Stimulated activated CD4-positive, alpha-beta T cell treated with anti-CD3 and anti-CD28 coated beads, TNF-alpha, amount 100 ng/mL, for 48 hours (primary cell): ENCODE results near the gene ASTL.
"Not testable (repeated sequence)": the region's sequence is repeated elsewhere in the genome, so short reads cannot be mapped to it uniquely, and the experiment has no call there.

ENCODE experiments used
- DNase-seq, 3 donors: peaks; one replicate each; pipeline ENCODE4 v3.0.0-alpha.2; 2020; ENCODE audit warnings: low read depth in 3 of 3

The ASTL gene

DNA sequence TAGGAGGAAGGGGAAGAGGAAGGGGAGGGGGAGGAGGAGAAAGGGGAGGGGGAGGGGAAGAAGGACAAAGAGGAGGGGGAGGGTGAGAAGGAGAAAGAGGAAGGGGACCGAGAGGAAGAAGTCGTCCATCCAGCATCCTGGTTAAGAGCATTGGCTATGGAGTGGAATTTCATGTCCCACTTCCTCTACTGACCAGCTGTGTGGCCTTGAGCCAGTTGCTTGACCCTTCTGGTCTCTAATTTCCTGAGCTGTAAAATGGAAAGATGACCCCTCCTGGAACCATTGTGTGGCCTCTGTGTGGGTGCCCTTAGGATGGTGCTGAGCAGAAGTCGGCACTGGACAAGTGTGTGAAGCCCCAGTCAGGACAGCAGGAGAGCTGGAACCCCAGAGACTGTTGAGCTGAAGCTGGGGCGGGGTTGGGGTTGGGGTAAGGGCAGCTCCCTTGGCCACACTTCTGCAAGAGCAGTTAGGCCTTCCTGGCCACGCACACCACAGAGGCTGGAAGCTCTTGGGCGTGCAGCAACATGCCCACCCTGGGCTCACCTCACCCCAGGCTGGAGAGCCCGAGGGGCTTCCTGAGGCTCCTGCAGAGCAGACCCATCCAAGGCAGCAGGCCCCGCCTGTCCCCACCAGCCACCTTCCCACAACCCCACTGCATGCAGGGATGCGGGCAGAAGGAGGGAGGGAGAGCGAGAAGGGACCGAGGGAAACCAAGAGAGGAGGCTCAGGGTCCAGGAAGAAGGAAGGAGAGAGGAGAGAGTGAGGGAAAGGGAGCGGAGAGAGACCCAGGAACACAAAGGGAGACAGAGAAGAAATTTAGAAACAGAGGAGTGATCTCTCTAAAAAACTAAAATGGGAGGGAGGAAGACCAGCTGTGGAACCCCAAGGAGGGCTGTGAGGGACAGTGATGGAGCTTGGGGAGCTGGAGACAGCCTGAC lies 38.2 kb downstream of the ASTL start:
- DNase-seq: no peak

GRCh38 chr2:96098900-96099590 lies 39.3 kb downstream of the ASTL start:
- DNase-seq: no peak

DNA sequence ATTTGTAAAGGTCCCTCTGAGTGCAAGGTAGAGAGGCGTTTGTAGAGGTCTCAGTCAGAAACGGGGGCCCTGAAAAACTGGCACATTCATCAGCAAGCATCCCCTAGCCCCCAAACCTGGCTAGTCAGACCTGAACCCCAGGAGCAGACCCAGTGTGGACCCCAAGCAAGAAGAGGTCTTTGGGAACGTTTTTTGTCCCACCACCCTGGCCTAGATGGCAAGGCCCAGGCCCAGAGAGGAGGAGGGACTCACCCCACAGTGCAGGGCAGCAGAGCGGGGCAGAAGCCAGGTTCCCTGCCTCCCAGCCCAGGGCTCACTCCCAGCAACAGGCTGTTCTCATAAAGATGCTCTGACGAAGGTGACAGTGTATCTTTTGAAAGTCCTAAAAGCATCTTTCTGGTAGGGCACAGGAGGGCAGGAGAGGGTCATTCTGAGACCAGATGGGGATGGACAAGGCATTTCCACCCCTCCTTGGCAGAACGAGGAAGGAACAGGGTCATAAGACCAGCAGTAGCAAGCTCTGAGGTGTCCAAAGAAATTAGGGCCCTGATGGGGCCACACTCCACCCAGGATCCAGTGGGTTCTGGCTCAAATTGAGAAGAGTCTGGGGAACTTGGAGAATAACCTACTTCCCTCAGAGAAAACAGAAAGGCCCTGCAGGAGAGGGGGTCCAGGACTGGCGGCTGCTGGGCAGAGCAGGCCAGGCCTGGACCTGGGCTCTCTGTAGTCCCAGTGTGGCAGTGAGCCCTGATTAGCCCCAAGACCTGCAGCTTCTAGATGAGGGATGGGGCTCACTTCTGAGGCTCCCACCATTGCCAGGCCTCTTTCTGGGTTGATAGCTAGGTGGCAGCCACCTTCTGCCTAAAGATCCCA lies 40.1 kb downstream of the ASTL start:
- no peak for DNase-seq

DNA sequence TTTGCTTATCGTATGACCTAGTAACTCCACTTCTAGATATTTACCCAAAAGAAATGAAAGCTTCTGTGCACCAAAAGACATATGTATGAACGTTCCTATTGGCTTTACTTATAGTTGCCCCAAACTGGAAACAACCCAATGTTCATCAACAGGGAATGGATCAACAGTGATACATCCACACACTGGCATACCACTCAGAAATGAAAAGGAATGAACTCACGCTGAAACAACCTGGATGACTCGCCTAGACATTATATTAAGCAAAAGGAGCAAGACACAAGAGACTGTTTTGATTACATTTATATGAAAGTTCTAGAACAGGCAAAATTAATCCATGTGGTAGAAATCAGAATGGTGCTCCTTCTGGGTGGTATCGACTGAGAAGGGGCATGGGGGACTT lies 40.9 kb downstream of the ASTL start:
- no peak for DNase-seq

GRCh38 chr2:96095116-96095636 lies 43.1 kb downstream of the ASTL start:
- DNase-seq: no peak

DNA sequence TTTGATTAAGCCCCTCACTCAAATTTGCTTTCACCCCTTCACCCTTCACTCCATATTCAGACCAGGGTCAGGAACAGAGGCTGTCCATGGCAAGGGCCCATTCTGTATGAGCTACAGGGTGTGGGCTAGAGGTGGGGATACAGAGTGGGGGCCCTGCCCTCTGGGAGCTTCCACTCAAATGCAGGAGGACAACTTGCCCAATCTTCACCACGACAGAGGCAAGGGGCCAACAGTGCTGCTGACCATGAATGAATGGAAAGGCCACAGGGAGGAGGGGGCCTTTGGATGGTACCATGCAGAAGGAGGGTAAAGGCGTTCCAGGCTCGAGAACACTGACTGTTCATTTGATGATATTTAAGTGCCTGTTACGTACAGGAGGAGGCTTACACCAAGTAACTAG lies 44.8 kb downstream of the ASTL start:
- DNase-seq: no peak

- DNase-seq: no peak
These were observed 45.4 kb downstream of the ASTL start for GRCh38 chr2:96092951-96093350.

GRCh38 chr2:96092573-96092877 lies 45.8 kb downstream of the ASTL start:
- DNase-seq: no peak

DNA sequence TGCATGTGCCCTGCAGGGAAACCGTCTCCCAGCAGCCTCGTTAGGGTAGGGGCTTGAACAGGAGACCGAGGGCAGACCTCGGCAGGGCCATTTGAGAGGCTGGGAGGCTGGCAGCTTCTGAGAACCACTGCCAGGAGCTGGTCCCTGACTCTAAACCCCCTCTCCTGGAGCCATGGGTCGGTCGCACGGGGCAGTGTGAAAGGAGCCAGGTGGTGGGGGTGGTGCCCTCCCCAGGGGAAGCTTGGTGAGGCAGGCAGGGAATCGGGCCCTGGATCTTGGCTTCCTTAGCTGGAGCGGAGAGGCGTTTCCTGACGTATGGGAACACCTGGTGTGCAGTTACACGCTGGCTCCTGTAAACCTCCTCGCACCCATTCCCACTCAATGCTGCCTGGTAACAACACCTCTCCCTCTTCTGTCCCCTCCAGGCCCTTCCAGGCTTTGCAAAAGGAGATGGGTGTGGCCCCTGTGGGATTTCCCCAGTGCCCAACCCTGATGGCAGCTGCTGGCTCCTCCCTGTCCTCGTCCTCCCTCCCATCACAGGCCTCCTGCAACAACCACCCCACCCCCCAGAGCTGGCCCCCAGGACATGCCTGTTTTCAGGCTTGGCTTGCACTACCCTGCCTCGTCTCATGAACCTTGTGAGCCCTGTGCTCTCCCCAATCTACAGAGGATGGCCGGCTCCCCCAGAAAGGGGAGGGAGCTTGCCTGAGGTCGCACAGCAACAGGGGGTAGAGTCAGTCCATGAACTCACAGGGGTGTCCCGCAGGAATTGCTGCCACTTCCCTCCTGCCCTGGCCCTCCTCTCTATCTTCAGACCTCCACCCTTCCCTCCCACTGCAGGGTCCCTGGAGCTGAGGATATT lies 46.4 kb downstream of the ASTL start:
- DNase-seq: no peak

DNA sequence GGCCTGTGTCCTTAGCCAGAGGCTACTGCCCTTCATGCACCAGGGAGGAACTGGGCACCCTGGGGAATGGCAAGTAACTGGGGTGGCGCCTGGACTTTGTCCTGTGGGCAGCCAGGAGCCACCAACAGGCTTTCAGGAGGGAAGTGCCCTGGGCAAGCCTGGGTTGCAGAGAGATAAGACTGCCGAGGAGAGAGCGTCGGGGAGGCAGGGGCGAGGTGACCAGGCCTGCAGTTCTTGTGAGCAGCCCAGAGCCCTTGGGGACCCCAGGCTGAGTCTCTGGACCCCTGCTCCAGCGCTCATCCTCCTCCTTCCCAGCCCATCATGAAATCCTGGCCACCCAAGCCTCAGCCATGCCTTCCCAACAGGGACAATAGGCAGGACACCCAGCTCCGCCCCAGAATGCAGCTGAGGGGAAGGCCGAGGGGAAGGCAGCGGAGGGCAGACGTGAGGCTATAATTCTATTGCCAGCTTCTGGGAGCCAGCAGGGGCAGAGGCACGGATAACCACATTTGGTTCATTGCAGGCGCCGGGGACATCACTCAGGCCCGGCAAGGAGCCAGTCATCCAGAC lies 47.1 kb downstream of the ASTL start:
- no peak for DNase-seq

- no peak for DNase-seq
These were observed 47.9 kb downstream of the ASTL start for GRCh38 chr2:96090196-96090926.

- no peak for DNase-seq
These were observed 48.7 kb downstream of the ASTL start for GRCh38 chr2:96089356-96090195.

- no peak for DNase-seq
These were observed 49.7 kb downstream of the ASTL start for GRCh38 chr2:96088340-96089335.

GRCh38 chr2:96087130-96087529 lies 51.2 kb downstream of the ASTL start:
- no peak for DNase-seq

- DNase-seq: no peak
These were observed 52.6 kb downstream of the ASTL start for GRCh38 chr2:96085541-96086355.

DNA sequence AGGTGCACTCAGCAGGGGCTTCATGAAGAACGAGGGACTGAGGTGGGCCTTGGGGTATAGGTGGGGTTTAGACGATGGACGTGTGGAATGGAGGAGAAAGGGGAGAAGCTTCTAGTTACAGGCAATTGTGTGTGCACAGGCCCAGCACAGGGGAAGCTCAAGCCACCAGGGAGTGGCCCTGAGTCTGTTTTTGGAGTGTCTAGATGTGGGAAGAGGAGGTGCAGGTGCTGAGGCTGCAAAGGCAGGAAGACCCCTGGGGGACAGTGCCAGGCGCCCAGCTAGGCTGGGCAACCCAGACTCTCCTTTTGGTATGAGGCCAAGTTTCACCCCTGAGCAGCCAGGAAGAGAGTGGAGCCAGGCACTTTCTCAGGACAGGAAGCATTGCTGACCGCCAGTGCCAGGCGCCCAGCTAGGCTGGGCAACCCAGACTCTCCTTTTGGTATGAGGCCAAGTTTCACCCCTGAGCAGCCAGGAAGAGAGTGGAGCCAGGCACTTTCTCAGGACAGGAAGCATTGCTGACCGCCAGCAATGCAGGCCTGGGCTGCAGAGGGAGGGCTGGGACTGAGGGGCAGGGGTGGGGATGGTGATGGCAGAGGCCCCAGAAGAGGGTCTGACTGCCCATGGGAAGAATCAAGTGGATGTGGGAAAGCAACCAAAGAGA lies 53.3 kb downstream of the ASTL start:
- not testable (repeated sequence) for DNase-seq
